ENCODE data around the gene MGAT2.
"Not testable (repeated sequence)": the region's sequence is repeated elsewhere in the genome, so short reads cannot be mapped to it uniquely, and the experiment has no call there.

MGAT2 gene

GRCh38 chr14:49598485-49599300 is 21.9 kb upstream of the MGAT2 start, which contains the start of gene LRR1:
LRR1 (plus strand) TSS chr14:49598940; CDS start chr14:49599021, 81 bp downstream.
- in situ Hi-C loops (cut with MboI; ENCODE audit: low pct_unique_long_range_greater_than_20kb, low sequenced_read_pairs) = no loop called here
- DNase-seq = peak; percentile 92

- no peak for DNase-seq
- in situ Hi-C loops (cut with MboI; ENCODE audit: low pct_unique_long_range_greater_than_20kb, low sequenced_read_pairs) = no loop called here
Observed at GRCh38 chr14:49607583-49607982, 13.0 kb upstream of the MGAT2 start.

- in situ Hi-C loops (cut with MboI; ENCODE audit: low pct_unique_long_range_greater_than_20kb, low sequenced_read_pairs) = no loop called here
- no peak for DNase-seq
Observed at GRCh38 chr14:49612251-49612650, 8.3 kb upstream of the MGAT2 start.

GRCh38 chr14:49612671-49613070 is 7.9 kb upstream of the MGAT2 start:
- no peak for DNase-seq
- in situ Hi-C loops (cut with MboI; ENCODE audit: low pct_unique_long_range_greater_than_20kb, low sequenced_read_pairs) = no loop called here

DNA sequence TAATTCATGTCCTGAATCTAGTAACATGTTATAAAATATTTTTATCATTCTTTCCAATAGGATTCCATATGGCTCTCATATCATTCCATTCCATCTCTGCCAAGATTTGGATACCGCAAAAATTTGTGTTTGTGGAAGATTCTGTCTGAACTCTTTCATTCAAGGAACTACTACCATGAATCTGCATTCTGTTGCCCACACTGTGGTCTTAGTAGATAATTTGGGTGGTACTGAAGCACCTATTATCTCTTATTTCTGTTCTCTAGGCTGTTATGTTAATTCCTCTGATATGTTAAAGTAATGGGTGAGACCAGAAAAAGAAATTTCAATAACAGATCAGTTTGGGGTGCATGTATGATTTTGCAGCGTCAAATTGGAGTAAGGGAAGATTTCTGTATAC is 6.4 kb upstream of the MGAT2 start:
- in situ Hi-C loops (cut with MboI; ENCODE audit: low pct_unique_long_range_greater_than_20kb, low sequenced_read_pairs) = no loop called here
- no peak for DNase-seq

DNA sequence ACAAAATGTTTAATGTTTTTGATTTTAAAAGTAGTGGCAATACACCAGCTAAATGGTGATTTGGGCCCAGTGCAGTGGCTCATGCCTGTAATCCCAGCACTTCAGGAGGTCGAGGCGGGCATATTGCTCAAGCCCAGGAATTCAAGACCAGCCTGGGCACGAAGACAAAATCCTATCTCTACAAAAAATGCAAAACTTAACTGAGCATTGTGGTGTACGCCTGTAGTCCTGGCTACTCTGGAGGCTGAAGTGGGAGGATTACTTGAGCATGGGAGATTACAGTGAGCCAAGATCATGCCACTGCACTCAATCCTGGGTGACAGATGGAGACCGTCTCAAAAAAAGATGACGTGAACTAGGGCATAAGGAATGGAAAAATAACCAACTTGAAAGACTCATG is 4.8 kb upstream of the MGAT2 start:
- in situ Hi-C loops (cut with MboI; ENCODE audit: low pct_unique_long_range_greater_than_20kb, low sequenced_read_pairs) = no loop called here
- DNase-seq = no peak

- no peak for DNase-seq
- in situ Hi-C loops (cut with MboI; ENCODE audit: low pct_unique_long_range_greater_than_20kb, low sequenced_read_pairs) = no loop called here
Observed at GRCh38 chr14:49617852-49618519, 2.6 kb upstream of the MGAT2 start.

- DNase-seq; in situ Hi-C loops (cut with MboI; ENCODE audit: low pct_unique_long_range_greater_than_20kb, low sequenced_read_pairs): not testable (repeated sequence)
Observed at GRCh38 chr14:49619273-49619672, 1.3 kb upstream of the MGAT2 start.

- DNase-seq = peak; percentile 26
- in situ Hi-C loops (cut with MboI; ENCODE audit: low pct_unique_long_range_greater_than_20kb, low sequenced_read_pairs) = no loop called here
Observed at GRCh38 chr14:49619730-49620129, 869 bp upstream of the MGAT2 start.

DNA sequence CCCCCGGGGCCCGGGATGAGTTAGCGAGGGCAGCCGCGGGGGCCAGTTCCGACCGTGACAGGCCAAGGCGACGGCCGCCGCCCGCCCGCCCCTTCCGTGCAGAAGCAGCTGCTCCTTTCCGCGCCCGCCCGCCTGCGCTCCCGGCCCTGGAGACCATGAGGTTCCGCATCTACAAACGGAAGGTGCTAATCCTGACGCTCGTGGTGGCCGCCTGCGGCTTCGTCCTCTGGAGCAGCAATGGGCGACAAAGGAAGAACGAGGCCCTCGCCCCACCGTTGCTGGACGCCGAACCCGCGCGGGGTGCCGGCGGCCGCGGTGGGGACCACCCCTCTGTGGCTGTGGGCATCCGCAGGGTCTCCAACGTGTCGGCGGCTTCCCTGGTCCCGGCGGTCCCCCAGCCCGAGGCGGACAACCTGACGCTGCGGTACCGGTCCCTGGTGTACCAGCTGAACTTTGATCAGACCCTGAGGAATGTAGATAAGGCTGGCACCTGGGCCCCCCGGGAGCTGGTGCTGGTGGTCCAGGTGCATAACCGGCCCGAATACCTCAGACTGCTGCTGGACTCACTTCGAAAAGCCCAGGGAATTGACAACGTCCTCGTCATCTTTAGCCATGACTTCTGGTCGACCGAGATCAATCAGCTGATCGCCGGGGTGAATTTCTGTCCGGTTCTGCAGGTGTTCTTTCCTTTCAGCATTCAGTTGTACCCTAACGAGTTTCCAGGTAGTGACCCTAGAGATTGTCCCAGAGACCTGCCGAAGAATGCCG is 699 bp downstream of the MGAT2 start:
- in situ Hi-C loops (cut with MboI; ENCODE audit: low pct_unique_long_range_greater_than_20kb, low sequenced_read_pairs) = no loop called here
- peak; percentile 86 for DNase-seq

GRCh38 chr14:49622022-49622607 is 1.5 kb downstream of the MGAT2 start:
- in situ Hi-C loops (cut with MboI; ENCODE audit: low pct_unique_long_range_greater_than_20kb, low sequenced_read_pairs) = no loop called here
- no peak for DNase-seq

- no peak for DNase-seq
- in situ Hi-C loops (cut with MboI; ENCODE audit: low pct_unique_long_range_greater_than_20kb, low sequenced_read_pairs) = no loop called here
Observed at GRCh38 chr14:49623387-49623786, 2.8 kb downstream of the MGAT2 start.

DNA sequence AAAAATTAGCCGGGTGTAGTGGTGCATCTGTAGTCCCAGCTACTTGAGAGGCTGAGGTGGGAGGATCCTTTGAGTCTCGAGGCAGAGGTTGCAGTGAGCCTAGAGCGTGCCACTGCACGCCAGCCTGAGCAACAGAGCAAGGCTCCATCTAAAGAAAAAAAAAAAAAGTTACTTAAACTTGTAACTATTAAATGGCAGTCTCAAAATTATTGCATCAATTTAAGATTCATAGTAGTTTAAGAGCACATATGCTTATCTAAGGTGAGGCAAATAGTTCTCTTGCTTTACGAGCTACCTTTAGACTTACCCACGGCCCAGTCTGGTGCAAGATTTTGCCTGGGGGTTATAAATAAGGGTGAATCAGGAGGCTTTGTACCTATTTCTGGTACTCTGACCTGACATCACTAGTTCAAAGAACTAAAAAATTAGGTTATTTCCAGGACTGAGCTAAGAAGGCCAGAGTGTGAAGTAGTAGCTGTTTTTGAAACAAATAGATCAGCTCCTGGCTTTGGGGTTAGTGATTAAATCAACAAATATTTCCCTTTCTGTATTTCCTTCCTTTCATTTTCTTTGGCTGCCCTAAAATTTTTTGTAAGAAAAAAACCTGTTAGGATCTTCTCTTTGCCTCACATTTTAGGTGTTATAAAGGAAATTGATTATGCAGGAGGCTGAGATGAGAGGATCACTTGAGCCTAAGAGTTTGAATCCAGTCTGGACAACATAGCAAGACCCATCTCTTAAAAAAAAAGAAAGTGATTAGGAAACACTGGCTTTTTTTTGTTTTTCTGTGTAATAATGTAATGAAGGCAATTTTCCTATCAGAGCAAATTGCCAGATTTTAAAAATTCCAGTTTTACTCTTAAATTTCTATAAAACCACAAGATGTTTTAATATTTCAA is 3.6 kb downstream of the MGAT2 start:
- in situ Hi-C loops (cut with MboI; ENCODE audit: low pct_unique_long_range_greater_than_20kb, low sequenced_read_pairs) = no loop called here
- DNase-seq = peak; percentile 28

GRCh38 chr14:49633640-49634546 is 13.3 kb downstream of the MGAT2 start:
- peak; percentile 93 for DNase-seq
- in situ Hi-C loops (cut with MboI; ENCODE audit: low pct_unique_long_range_greater_than_20kb, low sequenced_read_pairs) = no loop called here

DNA sequence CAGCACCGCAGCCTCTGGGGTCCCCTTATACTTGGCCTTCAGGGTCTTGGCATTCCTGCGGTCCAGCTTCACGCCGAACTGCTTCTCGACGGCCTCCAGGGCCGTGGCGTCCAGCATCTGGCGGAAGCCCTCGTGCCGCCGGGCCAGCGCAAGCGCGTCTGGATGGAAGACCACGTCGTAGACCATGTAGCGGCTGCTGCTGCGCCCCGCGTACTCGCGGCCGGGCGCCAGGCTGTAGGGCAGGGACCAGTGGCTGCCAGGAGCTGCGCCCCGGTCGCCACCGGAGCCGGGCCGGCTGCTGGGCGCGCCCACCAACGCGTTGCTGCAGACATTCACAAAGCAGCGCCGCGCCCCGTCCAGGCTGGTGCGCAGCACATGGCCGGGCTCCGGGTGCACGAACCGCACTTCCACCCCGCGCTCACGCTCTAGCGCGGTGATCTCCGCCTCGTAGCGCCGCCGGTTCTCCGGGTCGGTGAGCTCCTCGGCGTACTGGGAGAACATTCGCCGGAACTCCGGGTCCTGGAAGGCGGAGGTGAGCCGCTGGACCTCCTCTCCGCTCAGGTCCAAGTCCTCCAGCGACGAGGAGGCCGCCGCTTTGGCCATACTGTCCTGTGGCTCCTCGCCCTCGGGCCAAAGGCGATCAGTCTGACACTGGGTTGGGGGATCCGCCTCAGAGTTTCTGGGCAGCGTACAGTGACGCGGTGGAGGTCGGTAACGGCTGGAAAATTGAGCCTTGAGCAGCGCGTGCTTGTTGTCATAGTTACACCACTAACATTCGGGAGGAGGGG is 14.1 kb downstream of the MGAT2 start, which contains the start of gene DNAAF2:
DNAAF2 (minus strand) TSS at position 698 of the 788 bp plus-strand sequence; CDS start at position 603, 95 bp downstream.
- in situ Hi-C loops (cut with MboI; ENCODE audit: low pct_unique_long_range_greater_than_20kb, low sequenced_read_pairs) = no loop called here
- peak; percentile 80 for DNase-seq

GRCh38 chr14:49636866-49637265 is 16.3 kb downstream of the MGAT2 start:
- no peak for DNase-seq
- in situ Hi-C loops (cut with MboI; ENCODE audit: low pct_unique_long_range_greater_than_20kb, low sequenced_read_pairs) = no loop called here
